GM21825 (cell line): Measurements from ENCODE around the gene GLS.
"Not testable (repeated sequence)": the region's sequence is repeated elsewhere in the genome, so short reads cannot be mapped to it uniquely, and the experiment has no call there.

Experiments used
- ATAC-seq: cut with Tn5 transposase; IDR thresholded peaks from one replicate; pipeline ENCODE4 v1.9.1; 2021; ENCODE audit warnings: mild to moderate bottlenecking, moderate library complexity; ENCODE audit not compliant: unreplicated experiment

GLS gene

DNA sequence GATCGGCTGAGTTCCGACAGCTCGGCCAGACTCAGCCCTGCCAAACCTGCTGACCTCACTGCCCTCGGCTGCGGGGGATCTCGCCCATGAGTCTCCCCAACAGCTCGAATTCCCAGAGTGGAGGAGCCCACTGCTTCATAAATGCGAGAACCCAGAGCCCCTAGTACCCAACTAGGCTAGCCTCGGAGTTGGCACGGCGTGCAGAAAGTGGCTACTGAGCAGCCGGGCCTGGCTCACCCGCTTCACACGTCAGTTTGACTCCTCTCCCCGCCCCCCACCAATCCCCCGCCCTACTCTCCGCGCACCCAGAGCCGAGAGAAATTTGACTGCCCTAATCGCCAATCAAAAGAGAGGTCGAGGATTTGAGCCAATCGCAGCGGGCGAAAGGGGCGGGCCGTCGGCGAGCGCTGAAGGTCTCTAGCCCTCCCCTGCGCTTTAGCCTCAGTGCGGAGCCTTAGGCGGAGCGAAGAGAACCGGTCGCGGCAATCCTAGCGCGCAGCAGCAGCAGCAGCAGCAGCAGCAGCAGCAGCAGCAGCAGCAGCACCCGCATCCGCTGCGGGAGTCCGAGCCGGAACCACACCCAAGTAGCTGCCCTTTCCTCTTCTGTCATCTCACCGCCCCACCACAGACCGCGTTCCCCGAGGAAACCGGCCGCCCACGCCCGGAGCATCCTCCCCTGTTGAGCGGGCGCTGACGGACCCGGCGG is at the start of gene GLS:
TSS of gene GLS (plus strand) at position 444 of the 706 bp plus-strand sequence. CDS start 264 bp downstream, outside the sequence.
- ATAC-seq = peak; percentile 64

GRCh38 chr2:190831941-190832340 is 48.7 kb upstream of the GLS start:
- ATAC-seq = no peak

GRCh38 chr2:190834890-190835208 is 45.8 kb upstream of the GLS start:
- no peak for ATAC-seq

DNA sequence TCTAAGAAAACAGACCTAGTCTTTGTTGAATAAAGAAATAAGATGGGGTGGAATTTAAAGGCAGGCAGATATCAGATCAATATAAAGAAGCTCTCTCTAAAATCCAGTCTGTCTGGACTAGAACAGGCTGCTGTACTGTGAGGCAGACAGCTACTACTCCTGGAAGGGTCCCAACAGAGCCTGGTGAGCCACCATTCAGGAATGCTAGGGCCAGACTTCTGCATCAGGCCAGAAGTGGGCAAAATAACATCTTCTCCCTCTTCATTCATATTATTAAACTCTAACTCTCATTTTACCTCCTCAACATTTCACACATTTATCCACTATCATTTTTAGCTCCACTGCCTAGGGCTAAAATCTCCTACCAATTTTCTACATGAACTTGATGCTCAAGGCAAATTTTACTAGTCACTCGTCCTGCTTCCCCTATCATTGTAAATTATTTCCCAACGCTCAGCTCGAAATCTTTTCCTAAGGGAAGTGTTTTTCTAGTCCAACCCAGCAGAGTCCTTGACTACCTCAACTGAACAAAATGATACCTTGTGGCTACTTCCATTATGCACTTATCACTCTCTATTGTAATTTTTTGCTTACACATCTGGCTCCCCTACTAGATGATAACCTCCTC is 45.2 kb upstream of the GLS start:
- no peak for ATAC-seq

DNA sequence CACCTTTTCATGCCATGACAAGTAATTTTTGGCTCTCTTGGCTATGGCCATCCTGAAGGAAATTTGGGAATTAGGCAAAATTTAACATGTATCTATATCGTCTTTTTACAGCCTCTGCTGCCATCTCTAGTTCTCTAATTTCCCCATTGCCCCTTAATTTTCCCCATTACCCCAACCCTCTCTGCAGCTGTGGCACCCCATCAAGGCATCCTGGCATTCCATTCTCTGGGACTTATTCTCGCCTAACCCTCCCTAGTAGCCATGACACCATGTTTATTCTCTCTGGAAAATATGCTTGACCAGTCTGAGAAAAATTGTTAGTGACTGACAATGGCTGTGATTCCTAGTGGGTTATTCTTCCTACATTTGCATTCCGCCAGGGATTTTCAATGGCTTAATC is 43.9 kb upstream of the GLS start:
- no peak for ATAC-seq

DNA sequence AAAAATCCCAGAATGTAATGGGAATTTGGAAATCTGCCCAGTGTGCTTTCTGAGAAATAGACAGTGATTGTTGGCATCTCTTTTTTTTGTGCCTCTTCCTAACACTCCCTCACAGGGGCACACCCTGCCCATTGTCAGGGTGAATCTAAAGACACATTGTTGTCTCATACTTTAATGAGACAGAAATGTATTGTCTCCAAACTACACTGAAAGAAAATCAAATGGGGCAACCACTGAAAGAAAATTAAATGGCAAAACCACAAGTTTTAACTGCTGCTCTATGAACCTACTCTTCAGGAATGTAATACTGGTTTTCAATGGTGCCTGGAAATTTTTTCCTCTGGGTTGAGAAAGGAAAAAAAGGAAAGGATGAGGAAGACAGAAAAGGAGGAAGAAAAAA is 43.2 kb upstream of the GLS start:
- ATAC-seq = no peak

- no peak for ATAC-seq
These were observed 42.7 kb upstream of the GLS start for GRCh38 chr2:190837952-190838361.

DNA sequence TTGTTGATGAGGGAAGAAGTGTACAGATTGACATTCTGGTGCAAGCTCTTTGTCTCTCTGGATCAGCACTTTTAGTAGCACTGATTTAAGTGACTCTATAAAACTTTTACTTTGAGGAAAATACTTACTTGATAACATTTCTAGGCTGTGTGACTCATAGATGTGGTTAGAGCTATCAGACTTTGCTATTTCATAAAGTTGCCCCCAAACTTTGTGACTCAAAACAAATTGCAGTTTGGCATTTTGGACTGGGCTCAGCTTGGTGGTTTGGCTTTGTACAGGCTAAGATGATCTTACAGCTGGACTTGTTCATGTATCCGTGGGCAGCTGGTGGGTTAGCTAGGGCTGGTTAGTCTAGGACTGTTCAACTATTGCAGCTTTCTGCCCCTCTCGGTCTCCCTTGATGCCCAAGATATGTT is 42.1 kb upstream of the GLS start:
- no peak for ATAC-seq

- ATAC-seq = no peak
These were observed 40.0 kb upstream of the GLS start for GRCh38 chr2:190840569-190841172.

DNA sequence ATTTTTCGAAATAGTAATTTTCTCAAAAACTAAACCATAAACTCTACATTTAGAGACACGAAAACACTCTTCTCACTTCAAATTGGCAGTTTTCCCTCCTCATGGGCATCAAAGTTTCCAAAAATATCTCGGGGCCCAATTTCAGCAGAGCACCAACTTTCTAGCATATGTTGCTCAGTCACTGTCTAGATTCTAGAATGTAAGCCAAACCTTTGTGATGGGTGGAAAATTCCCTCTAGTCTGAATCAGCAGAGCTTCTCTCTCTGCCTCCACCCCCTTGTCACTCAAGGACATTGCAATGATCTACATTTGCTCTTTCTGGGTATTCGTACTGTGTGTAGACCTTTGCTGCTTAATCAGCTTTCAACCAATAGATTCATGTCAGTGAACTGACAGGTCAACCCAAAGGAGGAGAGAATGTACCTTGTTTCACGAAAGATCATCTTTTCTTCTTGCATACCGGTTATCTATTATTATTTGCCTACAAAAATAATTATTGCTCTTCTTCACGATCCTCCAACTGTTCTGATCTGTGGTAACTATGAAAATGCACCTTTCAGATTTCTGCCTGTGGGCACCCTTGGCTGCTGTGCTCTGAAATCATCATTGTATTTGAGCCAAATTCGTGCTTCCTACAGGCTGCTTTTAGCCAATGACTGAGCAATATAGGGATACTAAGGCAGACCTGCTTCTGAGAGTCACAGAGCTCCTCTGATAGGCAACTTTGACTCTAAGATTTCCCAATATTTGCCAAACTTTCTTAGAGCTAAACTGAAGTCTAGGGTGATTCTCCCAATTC is 38.7 kb upstream of the GLS start:
- ATAC-seq = no peak

GRCh38 chr2:190842606-190843104 is 38.0 kb upstream of the GLS start:
- ATAC-seq = no peak

GRCh38 chr2:190843890-190844699 is 36.5 kb upstream of the GLS start:
- ATAC-seq = peak; percentile 85

DNA sequence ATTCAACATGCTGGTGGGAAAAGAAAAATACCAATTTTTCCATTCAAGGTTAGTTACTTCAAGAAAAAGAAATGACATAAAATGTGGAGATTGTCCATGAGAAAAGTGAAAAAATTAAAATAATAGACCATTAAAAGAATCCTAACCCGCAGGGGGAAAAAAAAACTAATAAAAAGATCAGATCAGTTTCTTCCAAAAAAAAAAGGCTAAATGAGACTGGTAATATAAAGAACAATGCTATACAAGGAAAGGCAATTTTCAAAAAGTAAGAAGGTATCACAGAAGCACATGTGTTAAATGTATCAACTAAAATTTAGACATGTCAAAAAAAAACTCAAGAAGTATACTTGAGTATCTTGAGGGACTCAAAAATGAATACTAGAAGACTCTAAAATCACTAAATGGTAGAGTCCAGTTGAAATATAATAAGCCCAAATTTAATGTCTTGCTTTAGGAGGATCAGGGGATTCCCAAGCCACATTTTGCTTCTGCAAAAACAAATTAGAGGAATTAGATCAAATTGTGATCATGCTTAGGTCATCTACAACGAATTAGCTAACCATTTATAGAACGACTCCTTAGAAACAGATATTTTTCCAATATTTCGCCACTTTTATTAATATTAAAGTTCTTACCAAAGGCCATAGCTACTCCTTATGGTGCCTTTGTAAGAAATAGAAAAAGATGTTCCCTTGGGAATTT is 35.8 kb upstream of the GLS start:
- ATAC-seq = no peak

GRCh38 chr2:190846746-190847145 is 33.9 kb upstream of the GLS start:
- no peak for ATAC-seq

- ATAC-seq = no peak
These were observed 33.0 kb upstream of the GLS start for GRCh38 chr2:190847504-190848081.

- ATAC-seq = no peak
These were observed 30.8 kb upstream of the GLS start for GRCh38 chr2:190849774-190850173.

- ATAC-seq = not testable (repeated sequence)
These were observed 27.6 kb upstream of the GLS start for GRCh38 chr2:190853022-190853421.

DNA sequence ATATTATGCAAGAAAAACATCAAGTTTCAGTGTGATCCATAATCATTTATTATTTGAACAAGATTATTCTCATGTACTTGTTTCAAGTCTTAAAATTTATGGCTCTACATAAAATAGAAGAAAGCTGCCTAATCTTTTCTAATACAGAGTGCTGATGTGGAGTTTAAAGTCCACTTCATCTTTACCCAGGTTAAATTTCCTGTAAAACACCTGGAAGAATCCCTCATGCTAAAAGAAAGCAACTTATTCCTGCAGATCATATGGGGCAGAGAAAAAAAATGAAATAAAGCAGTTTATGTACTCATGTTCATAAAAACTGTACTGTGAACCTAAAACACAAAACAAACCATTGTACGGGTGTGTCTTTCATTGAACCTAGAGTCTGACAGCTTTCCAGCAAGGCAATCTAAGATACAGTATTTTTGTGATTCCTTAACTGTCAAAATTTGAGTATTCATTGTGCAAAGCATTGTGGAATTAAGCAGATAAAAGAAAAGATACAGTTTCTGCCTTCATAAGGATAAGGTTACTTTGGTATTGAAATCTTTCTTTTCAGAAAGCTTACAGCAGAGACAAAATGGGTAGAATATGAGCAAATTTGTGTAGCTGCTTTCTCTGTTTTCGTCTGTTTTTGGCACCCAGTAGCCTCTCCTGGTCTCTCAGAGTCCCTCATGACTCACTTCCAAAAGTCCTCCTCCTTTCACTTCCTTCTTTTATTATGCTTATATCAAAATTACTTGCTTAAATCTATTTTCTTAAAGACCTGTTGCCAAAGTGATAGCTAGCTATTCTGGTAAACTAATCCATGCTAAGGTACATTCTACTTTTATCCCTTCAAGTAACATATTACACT is 26.9 kb upstream of the GLS start:
- ATAC-seq = no peak

DNA sequence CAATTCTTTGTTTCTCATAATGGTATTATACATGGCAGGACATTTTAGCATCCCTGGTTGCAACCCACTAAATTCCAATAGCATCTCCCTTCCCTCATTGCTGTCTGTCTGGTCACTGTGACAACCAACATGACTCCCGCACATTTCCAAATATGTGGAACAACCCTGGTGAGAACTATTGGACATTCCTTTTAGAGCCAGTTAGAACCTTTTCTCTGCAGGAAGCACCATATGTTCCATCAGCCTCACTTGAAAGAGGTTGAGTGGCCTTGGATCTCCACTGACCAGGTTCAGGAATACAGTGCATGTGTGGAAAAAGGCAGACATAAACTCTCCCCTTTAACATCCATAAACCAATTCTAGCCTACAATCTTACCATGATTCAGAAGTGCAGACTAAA is 25.9 kb upstream of the GLS start:
- ATAC-seq = no peak
